ENCODE measurements around the gene TBPL1.

Gene TBPL1

DNA sequence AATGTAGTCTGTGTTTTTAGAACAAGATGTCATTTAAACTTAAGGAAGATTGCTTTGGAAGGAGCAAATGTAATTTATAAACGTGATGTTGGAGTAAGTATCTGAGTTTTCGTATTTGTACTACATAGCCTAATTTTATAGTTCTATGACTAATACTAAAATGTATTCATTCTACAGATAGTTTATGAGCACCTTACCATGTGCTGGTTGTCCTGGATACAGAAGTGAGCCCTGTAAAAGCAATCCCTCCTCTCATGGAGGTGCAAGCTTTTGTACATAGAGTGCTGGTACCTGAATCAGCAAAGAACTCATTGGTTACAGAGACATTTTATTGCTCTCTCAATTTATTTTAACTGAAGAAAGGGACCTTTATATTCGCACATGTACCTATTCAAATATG is 27.1 kb downstream of the TBPL1 start:
- TF ChIP-seq, protein P1, sequence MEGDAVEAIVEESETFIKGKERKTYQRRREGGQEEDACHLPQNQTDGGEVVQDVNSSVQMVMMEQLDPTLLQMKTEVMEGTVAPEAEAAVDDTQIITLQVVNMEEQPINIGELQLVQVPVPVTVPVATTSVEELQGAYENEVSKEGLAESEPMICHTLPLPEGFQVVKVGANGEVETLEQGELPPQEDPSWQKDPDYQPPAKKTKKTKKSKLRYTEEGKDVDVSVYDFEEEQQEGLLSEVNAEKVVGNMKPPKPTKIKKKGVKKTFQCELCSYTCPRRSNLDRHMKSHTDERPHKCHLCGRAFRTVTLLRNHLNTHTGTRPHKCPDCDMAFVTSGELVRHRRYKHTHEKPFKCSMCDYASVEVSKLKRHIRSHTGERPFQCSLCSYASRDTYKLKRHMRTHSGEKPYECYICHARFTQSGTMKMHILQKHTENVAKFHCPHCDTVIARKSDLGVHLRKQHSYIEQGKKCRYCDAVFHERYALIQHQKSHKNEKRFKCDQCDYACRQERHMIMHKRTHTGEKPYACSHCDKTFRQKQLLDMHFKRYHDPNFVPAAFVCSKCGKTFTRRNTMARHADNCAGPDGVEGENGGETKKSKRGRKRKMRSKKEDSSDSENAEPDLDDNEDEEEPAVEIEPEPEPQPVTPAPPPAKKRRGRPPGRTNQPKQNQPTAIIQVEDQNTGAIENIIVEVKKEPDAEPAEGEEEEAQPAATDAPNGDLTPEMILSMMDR (IDR thresholded peaks at IDR 0.05; ENCODE audit: extremely low read depth, missing control alignments) = no peak
- DNase-seq (ENCODE audit: low spot score) = no peak

DNA sequence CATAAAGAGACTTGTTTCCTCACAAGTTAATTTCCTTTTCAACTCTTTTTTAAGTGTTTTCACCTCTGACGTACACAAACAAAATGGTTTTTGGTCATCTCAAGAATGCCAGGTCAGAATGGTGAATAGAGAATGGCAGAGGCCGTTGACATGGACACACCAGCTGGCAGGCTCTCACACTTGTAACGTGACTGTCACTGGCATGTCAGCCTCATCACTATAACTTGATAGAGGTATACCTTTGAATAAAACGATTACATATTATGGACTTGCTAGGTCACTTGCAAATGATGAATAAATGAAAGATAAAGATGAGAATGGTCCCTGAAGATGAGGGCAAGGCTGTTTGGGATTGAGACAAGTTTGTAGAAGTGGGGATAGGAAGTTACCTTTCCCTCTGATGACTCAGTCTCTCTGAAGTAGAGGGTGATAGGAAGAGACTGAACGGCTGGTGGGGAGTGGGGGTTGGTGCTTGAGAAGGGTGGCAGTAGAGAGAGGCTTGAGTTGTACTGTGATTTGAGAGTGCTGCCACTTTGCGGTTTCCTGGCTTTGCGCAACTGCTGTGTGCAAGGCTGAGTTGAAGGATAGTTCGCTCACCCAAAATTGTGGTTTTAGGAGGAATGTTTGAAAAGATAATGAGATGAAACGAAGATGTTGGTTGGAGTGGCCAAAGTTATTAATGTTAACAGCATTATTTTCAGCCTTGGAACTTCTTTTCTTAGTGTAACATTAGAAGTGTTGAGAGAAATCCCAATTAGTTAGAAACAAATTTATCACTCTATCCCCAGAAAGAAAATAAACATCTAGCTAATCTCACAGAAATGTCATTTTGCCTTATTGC is 30.3 kb downstream of the TBPL1 start:
- no peak for DNase-seq (ENCODE audit: low spot score)
- TF ChIP-seq, protein P1 (IDR thresholded peaks at IDR 0.05; ENCODE audit: extremely low read depth, missing control alignments) = no peak

DNA sequence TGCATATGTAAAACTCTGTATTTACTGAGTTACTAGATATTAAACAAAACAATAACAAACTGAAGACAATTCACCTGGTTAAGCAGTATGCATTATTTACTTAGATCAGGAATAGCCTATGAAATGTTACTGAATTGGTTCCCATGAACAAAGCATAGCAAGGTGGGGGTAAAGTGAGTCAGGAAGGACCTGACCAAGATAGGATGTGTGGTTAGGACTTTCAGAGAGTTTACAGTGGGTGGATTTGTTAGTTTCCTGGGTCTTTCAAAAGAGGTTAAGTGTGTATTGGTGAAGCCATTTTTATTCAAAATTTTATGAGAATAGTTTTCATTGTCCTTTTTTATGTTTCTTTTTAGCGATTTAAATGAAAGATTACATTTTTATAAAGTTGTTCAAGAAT is 32.9 kb downstream of the TBPL1 start:
- no peak for DNase-seq (ENCODE audit: low spot score)
- TF ChIP-seq, protein P1 (IDR thresholded peaks at IDR 0.05; ENCODE audit: extremely low read depth, missing control alignments) = no peak

DNA sequence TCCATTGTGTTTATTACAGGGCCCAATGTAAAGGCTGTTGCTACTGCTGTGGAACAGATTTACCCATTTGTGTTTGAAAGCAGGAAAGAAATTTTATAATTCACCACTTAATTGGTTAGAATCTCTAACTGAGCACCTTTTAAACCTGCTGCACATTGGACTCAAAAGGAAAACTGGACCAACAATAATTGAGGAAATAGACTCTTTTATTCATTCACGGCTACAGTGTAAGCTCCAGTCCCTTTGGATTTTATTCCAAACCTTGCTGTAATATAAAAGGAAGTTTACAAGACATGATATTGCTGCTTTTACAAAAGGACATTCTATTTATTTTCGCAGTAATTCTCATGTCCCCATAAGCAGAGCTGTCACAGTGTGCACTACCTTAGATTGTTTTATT is 33.9 kb downstream of the TBPL1 start:
- TF ChIP-seq, protein P1 (IDR thresholded peaks at IDR 0.05; ENCODE audit: extremely low read depth, missing control alignments) = no peak
- no peak for DNase-seq (ENCODE audit: low spot score)

DNA sequence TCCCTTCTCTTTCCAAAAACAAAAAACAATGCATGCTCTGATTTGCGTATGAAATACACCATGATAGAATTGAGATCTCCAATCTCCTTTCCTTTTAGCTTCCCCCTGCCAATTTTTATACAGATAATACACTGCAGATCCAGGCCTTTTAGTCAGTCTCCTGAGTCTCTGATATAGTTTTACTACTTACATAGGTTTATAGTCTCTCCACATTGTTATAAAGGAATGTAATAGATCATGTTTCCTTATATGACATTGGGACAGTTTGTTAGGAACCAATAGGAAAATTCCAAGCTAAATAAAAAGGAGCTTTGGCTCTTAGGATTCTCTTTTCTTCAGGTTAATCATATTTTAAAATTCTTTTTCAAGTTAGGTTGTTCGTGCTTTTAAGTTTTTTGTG is 36.5 kb downstream of the TBPL1 start:
- DNase-seq (ENCODE audit: low spot score) = no peak
- TF ChIP-seq, protein P1 (IDR thresholded peaks at IDR 0.05; ENCODE audit: extremely low read depth, missing control alignments) = no peak

DNA sequence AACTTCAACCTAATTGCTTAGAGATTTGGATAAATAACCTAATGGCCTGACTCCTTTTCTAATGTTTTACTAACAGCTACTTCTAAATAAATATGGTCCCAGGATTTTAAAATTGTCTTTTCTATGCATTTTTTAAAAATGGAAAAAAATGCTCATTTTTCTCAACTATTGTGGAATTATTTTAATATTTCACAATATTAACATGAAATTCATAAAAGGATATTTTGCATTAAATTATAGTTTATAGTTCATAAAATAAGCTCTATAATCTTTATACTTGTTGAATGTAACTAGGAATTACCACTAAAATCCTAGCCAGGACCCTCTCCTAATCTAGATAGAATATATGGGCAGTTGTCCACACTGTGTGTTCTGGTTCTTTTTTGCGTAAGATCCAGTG is 37.3 kb downstream of the TBPL1 start:
- no peak for DNase-seq (ENCODE audit: low spot score)
- TF ChIP-seq, protein P1 (IDR thresholded peaks at IDR 0.05; ENCODE audit: extremely low read depth, missing control alignments) = no peak

DNA sequence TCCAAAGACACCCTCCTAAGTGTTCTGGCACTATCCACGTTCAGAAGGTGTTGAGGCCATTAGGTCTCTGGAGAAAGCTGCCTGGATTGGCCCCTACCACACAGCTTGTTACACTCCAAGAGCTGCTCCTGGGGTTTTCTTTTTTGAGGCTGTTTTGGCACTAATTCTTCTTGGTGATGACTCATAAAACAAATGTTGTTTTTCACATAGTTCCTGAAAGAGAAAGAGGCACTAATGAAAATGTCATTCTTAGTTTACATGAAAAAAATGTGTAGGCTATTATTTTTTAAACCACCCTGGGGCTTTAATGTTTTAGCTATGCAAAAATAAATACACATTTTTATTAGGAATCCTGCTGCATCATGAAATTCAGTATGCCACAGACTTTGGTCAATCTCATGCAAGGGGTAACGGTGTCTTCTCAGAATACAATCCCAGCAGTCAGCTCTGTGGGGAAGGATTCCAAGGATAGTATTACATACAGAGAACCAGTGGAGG is 38.1 kb downstream of the TBPL1 start:
- DNase-seq (ENCODE audit: low spot score) = no peak
- TF ChIP-seq, protein P1 (IDR thresholded peaks at IDR 0.05; ENCODE audit: extremely low read depth, missing control alignments) = no peak
